GM12878 (cell line): ENCODE results near the gene GBA3.

Experiments used
- BHLHE40 ChIP-seq, 2 experiments: fragments of 450-650 bp in 1 of 2; IDR thresholded peaks; 2 replicates each; pipeline ENCODE4 v1.6.1; 2011 to 2017; ENCODE audit warnings: low read depth in 2 of 2, borderline replicate concordance in 1 of 2, improper control_type of control experiment in 1 of 2, low read length in 1 of 2, mild to moderate bottlenecking in 1 of 2
- CREB1 ChIP-seq: IDR thresholded peaks from 2 replicates; pipeline ENCODE4 v1.6.1; 2012; ENCODE audit warnings: low read depth, mild to moderate bottlenecking, inconsistent platforms
- CTCF ChIP-seq, 3 experiments: IDR thresholded peaks in 2 of 3; conservative IDR thresholded peaks in 1 of 3; 2 replicates each; pipeline ENCODE4 v1.5.1; 2011; ENCODE audit warnings: low read depth in 3 of 3, low read length in 3 of 3, mild to moderate bottlenecking in 3 of 3, control low read depth in 2 of 3, moderate library complexity in 2 of 3, inconsistent platforms in 1 of 3, mixed read lengths in 1 of 3; ENCODE audit not compliant: control insufficient read depth in 2 of 3, insufficient read depth in 1 of 3; ENCODE audit errors: extremely low read depth in 1 of 3
- GATAD2B ChIP-seq: fragments of 450-650 bp; conservative IDR thresholded peaks from 2 replicates; pipeline ENCODE4 v1.6.1; 2017; ENCODE audit warnings: low read depth, mild to moderate bottlenecking, moderate library complexity
- IRF5 ChIP-seq: fragments of 450-650 bp; IDR thresholded peaks from 2 replicates; pipeline ENCODE4 v1.6.1; 2017; ENCODE audit warnings: borderline replicate concordance
- JUNB ChIP-seq: IDR thresholded peaks from 2 replicates; pipeline ENCODE4 v1.6.1; 2016; ENCODE audit warnings: antibody characterized with exemption, mild to moderate bottlenecking
- MEF2A ChIP-seq: IDR thresholded peaks from 2 replicates; pipeline ENCODE4 v1.6.1; 2011; ENCODE audit warnings: low read depth, mild to moderate bottlenecking, low read length, moderate library complexity; ENCODE audit not compliant: insufficient read depth
- POLR2A ChIP-seq: IDR thresholded peaks from 2 replicates; pipeline ENCODE4 v1.6.1; 2011; ENCODE audit warnings: low read depth, mild to moderate bottlenecking, low read length
- RCOR1 ChIP-seq: conservative IDR thresholded peaks from 2 replicates; pipeline ENCODE4 v1.6.1; 2012; ENCODE audit warnings: low read depth, low read length, improper control_type of control experiment
- RFX5 ChIP-seq: IDR thresholded peaks from 2 replicates; pipeline ENCODE4 v1.6.1; 2011; ENCODE audit warnings: low read depth, low read length, improper control_type of control experiment
- SIX5 ChIP-seq: IDR thresholded peaks from 2 replicates; pipeline ENCODE4 v1.6.1; 2011; ENCODE audit warnings: mild to moderate bottlenecking, low read depth, low read length, moderate library complexity; ENCODE audit not compliant: severe bottlenecking
- TCF3 ChIP-seq: IDR thresholded peaks from 2 replicates; pipeline ENCODE4 v1.6.1; 2012; ENCODE audit warnings: low read depth, mild to moderate bottlenecking, low read length, borderline replicate concordance; ENCODE audit not compliant: insufficient read depth

GRCh38 chr4:22643952-22644351 is 48.8 kb upstream of the GBA3 start:
- TF ChIP-seq BHLHE40 (IDR thresholded peaks at IDR 0.05; ENCODE audit: borderline replicate concordance in 1 of 2, low read depth in 2 of 2, low read length in 1 of 2) (no peak), CTCF (IDR thresholded peaks at IDR 0.05 in 2 of 3, conservative IDR thresholded peaks at IDR 0.05 in 1 of 3; ENCODE audit: control insufficient read depth in 2 of 3, extremely low read depth in 1 of 3, insufficient read depth in 1 of 3, low read depth in 3 of 3, low read length in 3 of 3) (no peak), TCF3 (no peak), RCOR1 (no peak), CREB1 (no peak), SIX5 (no peak), POLR2A (no peak), JUNB (no peak), GATAD2B (no peak), IRF5 (no peak), RFX5 (no peak), MEF2A (no peak)
